ENCODE measurements around the gene PLEKHM3.

GRCh38 chr2:208015475-208015874 lies 9.9 kb downstream of the PLEKHM3 start:
- TF ChIP-seq GATA2 (IDR thresholded peaks at IDR 0.05; ENCODE audit: low read depth, low read length): no peak
- no peak for TF ChIP-seq GATA3 (IDR thresholded peaks at IDR 0.05; ENCODE audit: low read depth, low read length)
